ENCODE data around the gene LSAMP. TPM values are rescaled to one million over a fixed set of nuclear protein-coding genes. Genes with fewer than 3 reads are reported as not detected.

The LSAMP gene
- total RNA-seq, 1 experiment from 2014 or later: not detected

- H3K4me2 ChIP-seq: no peak overlapping the region
- no peaks in the 10 kb centered on the region for H3K27me3 ChIP-seq (ENCODE audit: insufficient read depth, low read depth)
- no peaks in the 10 kb centered on the region for H3K4me1 ChIP-seq (replicated peaks; ENCODE audit: insufficient read depth)
- no peak overlapping the region for H3K27ac ChIP-seq
- H3K36me3 ChIP-seq (ENCODE audit: low read depth): no peaks in the 10 kb centered on the region
- H3K9me3 ChIP-seq (ENCODE audit: insufficient read depth, low read depth): no peaks in the 10 kb centered on the region
- H3K79me2 ChIP-seq (ENCODE audit: low read depth): no peaks in the 10 kb centered on the region
- BruUV-seq (replicated peaks): no TSS peak
- H2AFZ ChIP-seq: no peak overlapping the region
- H3F3A ChIP-seq (ENCODE audit: insufficient read depth, low read depth): no peaks in the 10 kb centered on the region
- ChIA-PET POLR2A (ENCODE audit: unreplicated experiment) (no interaction called here), CTCF (no interaction called here)
- H4K20me1 ChIP-seq (ENCODE audit: insufficient read depth): no peaks in the 10 kb centered on the region; the same call in 1 of the 2 replicates
- no peak for DNase-seq
- no peak for TF ChIP-seq CTCF (conservative IDR thresholded peaks at IDR 0.05)
- TF ChIP-seq EZH2 (IDR thresholded peaks at IDR 0.05; ENCODE audit: low read depth): no peak
- H3K4me3 ChIP-seq: no peak overlapping the region
- no peaks in the 10 kb centered on the region for H3K9me2 ChIP-seq (ENCODE audit: insufficient read depth)
- intact Hi-C loops (cut with micrococcal nuclease; ENCODE audit: unreplicated experiment): no loop called here
These were observed 255.2 kb downstream of the LSAMP start for GRCh38 chr3:116190095-116190494.

GRCh38 chr3:116188231-116188785 is 257.0 kb downstream of the LSAMP start:
- Histone ChIP-seq H3K9me2 (ENCODE audit: insufficient read depth) (no peaks in the 10 kb centered on the region), H4K20me1 (ENCODE audit: insufficient read depth) (no peaks in the 10 kb centered on the region; the same call in 1 of the 2 replicates), H3K4me2 (no peak overlapping the region), H3K4me1 (replicated peaks; ENCODE audit: insufficient read depth) (no peaks in the 10 kb centered on the region), H3K4me3 (no peak overlapping the region), H3K36me3 (ENCODE audit: low read depth) (no peaks in the 10 kb centered on the region), H3K27ac (no peak overlapping the region), H3F3A (ENCODE audit: insufficient read depth, low read depth) (no peaks in the 10 kb centered on the region), H3K79me2 (ENCODE audit: low read depth) (no peaks in the 10 kb centered on the region), H3K9me3 (ENCODE audit: insufficient read depth, low read depth) (no peaks in the 10 kb centered on the region), H2AFZ (no peak overlapping the region), H3K27me3 (ENCODE audit: insufficient read depth, low read depth) (no peaks in the 10 kb centered on the region)
- TF ChIP-seq CTCF (conservative IDR thresholded peaks at IDR 0.05): no peak
- TF ChIP-seq EZH2 (IDR thresholded peaks at IDR 0.05; ENCODE audit: low read depth): no peak
- no TSS peak for BruUV-seq (replicated peaks)
- ChIA-PET CTCF (no interaction called here), POLR2A (ENCODE audit: unreplicated experiment) (no interaction called here)
- DNase-seq: no peak
- intact Hi-C loops (cut with micrococcal nuclease; ENCODE audit: unreplicated experiment): no loop called here

GRCh38 chr3:116186049-116186448 is 259.2 kb downstream of the LSAMP start:
- Histone ChIP-seq H3K4me2 (no peak overlapping the region), H3K27me3 (ENCODE audit: insufficient read depth, low read depth) (no peaks in the 10 kb centered on the region), H3K4me1 (replicated peaks; ENCODE audit: insufficient read depth) (no peaks in the 10 kb centered on the region), H3K36me3 (ENCODE audit: low read depth) (no peaks in the 10 kb centered on the region), H4K20me1 (ENCODE audit: insufficient read depth) (no peaks in the 10 kb centered on the region; the same call in 1 of the 2 replicates), H3K27ac (no peak overlapping the region), H2AFZ (no peak overlapping the region), H3K4me3 (no peak overlapping the region), H3F3A (ENCODE audit: insufficient read depth, low read depth) (no peaks in the 10 kb centered on the region), H3K9me3 (ENCODE audit: insufficient read depth, low read depth) (no peaks in the 10 kb centered on the region), H3K79me2 (ENCODE audit: low read depth) (no peaks in the 10 kb centered on the region), H3K9me2 (ENCODE audit: insufficient read depth) (no peaks in the 10 kb centered on the region)
- ChIA-PET CTCF (no interaction called here), POLR2A (ENCODE audit: unreplicated experiment) (no interaction called here)
- DNase-seq: no peak
- BruUV-seq (replicated peaks): no TSS peak
- no peak for TF ChIP-seq EZH2 (IDR thresholded peaks at IDR 0.05; ENCODE audit: low read depth)
- TF ChIP-seq CTCF (conservative IDR thresholded peaks at IDR 0.05): no peak
- intact Hi-C loops (cut with micrococcal nuclease; ENCODE audit: unreplicated experiment): no loop called here

Measured in PC-9 (cell line).